ENCODE measurements around the gene GRHL3.

Gene GRHL3

DNA sequence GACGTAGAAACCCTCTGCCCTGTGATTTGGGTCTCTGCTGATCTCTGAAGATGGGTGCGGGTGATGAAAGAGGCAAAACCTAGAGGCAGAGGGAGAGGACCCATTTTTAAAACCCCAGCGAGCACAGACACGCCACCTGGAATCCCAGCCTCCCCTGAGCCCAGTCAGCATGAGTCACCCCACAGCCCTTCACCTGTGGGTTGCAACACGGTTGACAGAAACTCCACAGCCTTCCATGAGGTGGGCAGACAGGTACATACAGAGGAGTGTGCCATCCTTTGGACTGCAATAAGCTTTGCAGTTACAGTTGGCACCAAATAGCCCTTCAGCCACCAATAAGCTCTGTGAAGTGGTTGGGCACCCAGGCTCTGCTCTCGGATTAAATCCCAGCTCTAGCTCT, 2.1 kb upstream of the GRHL3 start:
- in situ Hi-C loops (cut with MboI; ENCODE audit: low sequenced_read_pairs) = no loop called here

DNA sequence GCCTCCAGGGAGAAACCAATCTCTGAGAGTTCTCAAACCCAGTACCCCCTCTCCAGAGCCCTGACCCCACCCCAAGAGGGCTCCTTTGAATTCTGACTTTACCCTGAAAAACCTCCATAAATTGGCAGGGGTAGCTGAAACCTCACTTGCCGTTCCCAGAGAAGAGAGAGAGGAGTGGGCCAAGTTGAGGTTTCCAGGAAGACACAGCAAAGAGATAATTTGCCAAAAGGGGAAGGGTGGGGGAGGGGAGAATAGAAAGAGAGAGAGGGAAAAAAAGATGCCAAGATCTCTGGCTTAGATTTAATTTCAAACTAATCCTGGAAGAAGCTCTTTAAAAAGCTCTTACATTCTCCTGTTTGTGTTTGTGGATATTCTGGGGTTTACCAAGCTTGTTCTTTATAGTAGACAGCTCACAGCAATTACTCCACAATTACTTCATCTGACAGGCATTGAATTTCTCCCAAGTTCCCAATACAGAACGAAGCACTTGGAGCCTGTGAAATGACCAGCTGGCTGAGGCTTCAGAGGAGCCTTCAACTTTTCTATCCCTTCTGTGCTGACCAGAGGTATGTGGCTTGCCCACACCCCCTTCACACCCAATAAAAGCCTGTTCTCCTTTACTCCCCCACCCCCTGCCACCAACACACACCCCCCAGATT, 1.1 kb upstream of the GRHL3 start:
- in situ Hi-C loops (cut with MboI; ENCODE audit: low sequenced_read_pairs) = no loop called here

DNA sequence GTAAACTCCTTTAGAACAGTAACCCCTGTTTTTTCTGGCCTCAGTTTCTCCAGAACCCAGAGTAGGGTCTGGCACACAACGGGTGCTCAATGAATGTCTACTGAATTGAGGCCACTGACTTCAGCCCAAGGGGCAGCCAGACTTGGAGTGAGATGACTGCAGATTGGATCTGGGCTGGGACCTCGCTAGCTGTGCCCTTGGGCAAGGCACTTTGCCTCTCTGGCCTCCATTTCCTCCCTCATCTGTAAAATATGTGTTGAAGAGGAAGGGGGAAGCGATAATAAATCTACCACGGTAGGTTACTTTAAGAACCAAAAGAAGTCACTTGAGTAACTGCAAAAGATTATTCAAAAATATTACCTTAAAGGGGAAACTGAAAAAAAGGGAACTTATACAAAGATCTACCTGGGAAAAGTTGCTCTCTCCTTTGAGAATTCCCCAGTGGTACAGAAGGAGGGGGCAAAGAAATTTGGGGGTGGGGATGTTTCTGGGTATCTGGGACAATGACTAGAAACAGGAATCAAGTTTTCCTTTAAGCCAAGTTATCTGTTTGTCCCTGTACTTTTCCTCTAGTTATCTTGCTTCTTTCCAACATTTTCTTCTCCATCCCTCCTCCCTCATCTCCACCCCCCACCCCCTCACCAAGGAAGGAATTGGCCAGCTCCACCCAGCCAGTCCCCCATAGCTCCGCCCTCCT, 394 bp upstream of the GRHL3 start:
- in situ Hi-C loops (cut with MboI; ENCODE audit: low sequenced_read_pairs) = no loop called here

DNA sequence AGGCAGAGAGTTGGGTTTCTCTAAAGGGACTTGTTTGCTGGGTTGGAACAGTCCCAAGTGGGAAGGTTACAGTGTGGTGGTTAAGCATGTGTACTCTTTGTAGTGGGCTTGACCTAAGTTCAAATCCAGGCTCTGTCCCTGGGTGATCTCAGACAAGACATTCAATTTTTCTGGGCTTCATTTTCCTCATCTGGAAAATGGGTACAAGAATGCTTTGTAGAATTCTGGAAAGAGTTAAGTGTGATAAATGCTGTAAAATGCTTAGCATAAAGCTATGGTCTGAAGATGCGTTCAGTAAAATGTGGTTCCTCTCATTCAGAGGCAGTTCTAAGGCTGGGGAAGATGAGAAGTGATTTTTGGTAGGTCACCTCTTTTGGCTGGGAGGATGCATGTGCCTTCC, 805 bp downstream of the GRHL3 start:
- in situ Hi-C loops (cut with MboI; ENCODE audit: low sequenced_read_pairs) = no loop called here

DNA sequence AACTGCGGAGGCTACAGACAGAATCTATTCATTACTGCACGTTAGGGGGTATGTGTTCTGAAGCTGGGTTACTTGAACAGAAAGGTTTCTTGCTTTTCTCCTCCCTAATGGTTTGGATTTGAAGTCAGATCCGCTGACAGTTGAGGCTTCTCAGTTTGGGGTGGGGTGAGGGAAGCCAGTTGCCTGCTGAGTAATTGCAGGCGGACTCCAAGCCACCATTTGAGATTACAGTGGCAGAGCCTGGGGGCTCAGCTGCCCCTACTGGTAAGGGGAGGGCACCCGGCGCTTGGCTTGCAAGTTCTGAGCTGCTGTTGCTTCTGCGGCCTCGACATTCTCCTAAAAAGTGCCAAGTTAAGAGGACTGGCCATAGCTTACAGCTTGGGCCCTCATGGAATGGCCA, 2.0 kb downstream of the GRHL3 start:
- in situ Hi-C loops (cut with MboI; ENCODE audit: low sequenced_read_pairs) = no loop called here

DNA sequence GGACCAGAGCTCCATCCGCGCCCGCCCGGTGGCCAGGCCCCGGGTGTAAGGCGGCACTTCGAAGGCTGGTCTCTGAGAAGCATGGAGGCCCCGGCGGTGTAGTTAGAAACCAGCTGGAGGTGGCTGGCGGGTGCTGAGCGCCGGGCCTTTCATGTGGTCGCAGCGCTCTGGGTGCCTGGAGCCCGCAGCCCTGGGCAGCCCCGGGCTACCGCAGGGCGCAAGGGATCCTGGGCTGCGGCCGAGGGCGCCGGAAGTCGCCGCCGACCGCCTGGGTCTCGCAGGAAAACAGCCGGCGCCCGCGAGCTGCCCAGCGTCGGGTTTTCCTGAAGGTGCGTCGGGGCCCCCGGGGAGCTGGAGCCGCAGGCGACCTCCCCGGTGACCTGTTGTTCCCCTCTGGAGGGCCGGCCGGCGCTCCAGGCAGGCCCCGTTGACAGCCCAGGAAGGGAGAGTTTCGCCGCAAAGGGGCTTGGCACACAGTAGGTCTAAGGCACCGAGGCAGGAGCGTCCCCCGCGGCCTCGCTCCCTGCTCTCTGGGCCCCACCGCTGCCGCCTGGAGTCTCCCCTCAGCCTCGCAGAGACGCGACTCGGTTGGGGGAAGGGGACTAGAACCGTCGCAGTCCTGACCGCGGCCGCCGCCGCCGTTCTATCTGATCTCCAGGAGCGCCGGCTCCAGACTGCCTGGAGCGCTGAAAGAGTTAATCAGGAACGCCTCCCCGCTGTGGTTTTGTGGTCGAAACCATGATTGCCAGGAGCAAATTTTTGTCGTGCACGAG, 2.7 kb downstream of the GRHL3 start:
- in situ Hi-C loops (cut with MboI; ENCODE audit: low sequenced_read_pairs) = no loop called here

DNA sequence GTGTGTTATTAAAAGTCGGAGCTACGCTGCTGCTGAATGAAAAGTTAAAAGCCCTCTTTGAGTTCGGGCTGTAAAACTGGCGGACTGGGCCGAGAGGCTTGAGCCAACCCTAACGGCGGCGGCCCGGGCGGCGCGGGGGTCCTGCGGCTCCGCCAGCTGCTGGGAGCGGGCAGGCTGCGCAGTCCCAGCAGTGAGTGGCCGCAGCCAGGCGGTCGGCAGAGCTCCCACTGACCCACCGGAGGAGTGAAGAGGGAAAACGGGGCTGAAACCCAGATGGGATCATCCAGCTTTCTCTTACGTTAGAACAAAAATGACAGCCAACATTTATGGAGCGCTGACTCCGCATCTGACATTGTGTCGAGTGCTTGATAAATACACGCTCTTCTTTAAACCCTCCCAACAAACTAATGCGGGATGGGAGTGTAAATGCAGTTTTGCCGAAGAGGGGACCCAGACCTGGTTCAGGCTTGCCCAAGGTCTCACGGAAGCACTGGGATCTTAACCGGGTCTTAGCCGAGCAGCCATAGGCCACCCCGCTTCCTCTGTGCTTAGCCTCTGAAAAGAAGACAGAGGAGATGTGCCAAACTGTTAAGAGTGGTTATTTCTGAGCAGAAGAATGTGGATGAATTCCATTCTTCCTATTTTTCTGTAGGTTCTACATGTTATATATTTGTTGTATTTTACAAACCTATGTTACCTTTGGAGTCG, 3.5 kb downstream of the GRHL3 start:
- in situ Hi-C loops (cut with MboI; ENCODE audit: low sequenced_read_pairs) = no loop called here

DNA sequence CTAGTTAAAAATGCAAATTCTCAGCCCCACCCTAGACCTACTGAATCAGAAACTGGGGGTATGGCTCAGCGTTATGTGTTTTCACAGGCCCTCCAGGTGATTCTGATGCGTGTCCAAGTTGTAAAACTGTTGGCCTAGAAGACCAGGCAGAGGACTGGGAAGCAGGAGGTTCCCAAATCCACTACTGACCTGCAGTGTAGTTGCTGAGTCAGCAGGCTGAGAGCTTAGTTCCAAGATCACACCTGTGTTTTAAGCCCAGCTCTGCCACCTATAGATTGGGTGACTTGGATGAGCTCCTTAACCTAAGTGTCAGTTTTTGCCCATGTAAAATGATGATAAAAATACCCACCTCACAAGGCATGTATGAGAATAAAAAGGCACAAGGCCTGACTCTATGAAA, 4.1 kb downstream of the GRHL3 start:
- in situ Hi-C loops (cut with MboI; ENCODE audit: low sequenced_read_pairs) = no loop called here

DNA sequence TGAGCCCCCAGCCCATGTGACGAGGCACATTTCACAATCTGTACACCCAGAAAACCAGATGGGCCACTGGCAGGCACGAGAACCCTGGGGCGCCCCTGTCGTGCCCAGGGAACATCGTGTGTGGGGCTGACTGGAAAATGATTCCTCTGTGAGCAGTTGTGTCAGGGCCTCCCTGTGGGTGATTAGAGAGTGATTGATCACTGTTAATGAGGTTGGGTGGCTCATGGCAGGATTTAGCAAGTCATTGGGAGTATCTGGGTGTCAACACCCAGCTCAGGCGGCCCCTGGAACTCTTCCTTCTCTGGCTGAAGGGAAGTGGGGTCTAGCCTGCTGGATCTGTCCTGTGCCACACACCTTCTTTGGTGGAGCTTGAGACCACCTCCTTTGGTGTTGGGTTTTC, 5.7 kb downstream of the GRHL3 start:
- in situ Hi-C loops (cut with MboI; ENCODE audit: low sequenced_read_pairs) = no loop called here

DNA sequence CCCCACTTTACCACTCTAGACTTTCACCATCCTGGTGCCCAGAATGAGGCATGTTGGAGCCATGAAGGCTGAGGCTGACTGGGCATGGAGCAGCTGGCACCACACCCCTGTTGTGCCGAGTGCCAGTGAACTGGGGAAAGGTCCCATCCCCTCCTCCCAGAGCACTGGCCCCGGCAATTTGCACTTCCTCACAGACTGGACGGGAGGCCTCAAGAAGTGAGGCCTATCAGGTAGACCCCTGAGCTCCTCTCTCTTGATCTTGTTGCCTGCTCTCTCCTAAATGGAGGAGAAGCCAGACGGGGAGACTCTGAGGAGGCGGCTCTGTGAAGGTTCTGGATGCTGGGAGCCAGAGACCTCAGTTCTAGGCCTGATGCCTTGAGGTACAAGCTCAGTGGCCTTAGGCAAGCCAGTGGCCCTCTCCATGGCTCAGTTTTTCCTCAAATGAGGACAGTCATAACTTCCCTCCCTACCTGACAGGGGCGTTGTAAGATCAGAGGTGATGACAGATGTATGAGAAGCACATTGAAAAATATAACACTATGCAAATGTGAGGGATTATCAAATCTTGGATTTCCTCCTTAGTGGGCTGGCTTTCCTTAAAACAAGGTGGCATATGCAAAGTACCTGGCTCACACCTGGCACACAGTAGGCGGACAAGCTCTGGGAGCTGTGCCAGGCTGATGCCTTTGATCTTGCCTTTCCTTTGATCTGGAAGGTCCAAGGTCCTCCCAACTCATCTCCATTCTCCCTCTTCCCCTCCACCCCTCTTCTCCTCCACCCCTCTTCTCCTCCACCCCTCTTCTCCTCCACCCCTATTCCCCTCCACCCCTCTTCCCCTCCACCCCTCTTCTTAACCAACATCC, 6.7 kb downstream of the GRHL3 start:
- in situ Hi-C loops (cut with MboI; ENCODE audit: low sequenced_read_pairs) = no loop called here

DNA sequence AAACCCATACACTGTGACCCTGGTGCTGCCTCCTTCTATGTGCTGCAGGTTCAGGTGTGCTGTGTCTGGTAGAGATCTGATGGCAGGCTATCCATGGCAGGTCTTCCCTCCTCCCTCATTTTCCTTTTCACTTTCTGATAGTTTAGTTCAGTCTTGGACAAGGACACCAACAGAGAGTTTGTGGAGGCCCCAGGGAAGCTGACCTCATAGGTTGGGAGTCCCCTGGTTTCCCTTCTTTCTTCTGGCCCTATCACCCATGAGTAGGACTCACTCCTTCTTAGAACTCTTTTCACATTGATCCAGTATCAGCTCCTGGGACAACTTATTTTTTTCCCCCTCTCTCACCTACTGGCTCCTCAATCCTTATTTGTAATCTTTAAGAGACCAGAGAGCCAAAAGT, 8.3 kb downstream of the GRHL3 start:
- in situ Hi-C loops (cut with MboI; ENCODE audit: low sequenced_read_pairs) = no loop called here

DNA sequence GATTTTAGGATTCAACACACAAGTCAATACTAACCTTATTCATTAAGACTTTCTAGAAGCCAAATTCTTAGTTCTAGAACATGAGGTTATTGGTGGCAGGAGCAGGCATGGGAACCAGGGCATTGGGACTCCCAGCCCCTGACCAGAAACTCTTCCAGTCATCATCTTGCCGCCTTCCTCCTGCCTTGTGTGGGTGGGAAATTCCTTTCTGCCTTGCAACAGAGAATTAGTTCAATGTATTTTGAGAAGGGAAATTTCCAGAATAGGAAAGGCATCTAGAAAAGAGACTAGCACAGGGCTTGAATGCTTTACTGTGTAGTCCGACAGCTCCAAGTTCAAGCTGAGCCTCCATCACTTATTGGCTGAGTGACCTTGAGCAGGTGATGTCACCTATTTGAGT, 8.7 kb downstream of the GRHL3 start:
- in situ Hi-C loops (cut with MboI; ENCODE audit: low sequenced_read_pairs) = no loop called here

DNA sequence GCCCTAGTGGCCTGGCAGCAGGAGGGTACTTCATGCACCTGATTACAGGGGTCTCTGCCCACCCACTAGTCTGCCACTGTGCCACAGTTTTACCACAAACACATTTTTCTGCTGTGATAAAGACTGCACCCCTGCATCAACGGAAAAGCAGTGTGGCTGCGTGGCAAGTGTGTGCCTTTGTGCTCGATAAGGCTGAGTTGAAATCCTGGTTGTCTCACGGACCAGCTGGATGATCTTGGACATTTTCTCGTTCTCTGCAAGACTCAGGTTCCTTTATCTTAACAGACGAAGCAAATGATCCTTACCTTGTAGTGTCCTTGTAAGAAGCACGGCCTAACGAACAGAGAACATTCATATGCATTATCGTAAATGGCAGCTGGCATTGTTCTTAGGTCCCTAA, 10.2 kb downstream of the GRHL3 start:
- in situ Hi-C loops (cut with MboI; ENCODE audit: low sequenced_read_pairs) = no loop called here

DNA sequence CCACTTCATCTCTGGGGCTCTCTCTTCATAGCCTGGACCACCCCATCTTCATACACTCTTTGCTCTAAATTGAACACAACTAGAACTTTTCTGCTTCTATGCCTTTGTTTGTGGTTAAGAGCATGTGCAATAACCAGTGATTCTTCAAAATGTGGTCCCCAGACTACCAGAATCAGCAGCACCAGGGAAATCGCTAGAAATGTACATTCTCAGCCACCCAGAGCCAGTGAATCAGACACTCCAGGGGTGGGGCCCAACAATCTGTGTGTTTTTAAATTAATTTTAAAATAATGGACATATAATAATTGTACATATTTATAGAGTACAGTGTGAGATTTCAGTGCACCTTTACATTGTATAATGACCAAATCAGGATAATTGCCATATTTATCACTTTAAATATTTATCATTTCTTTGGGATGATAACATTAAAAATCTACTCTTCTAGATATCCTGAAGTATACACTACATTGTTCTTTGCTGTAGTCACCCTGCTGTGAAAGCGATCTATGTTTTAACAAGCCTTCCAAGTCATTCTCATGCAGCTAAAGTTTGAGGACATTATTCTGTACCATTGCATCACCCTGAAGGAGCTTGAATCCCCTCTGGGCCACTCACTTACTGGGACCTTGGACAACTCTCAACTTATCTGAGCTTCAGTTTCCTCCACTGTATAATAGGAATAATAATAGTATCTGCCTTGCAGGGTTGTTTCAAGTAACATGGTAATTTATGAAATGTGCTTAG, 10.8 kb downstream of the GRHL3 start:
- in situ Hi-C loops (cut with MboI; ENCODE audit: low sequenced_read_pairs) = no loop called here

DNA sequence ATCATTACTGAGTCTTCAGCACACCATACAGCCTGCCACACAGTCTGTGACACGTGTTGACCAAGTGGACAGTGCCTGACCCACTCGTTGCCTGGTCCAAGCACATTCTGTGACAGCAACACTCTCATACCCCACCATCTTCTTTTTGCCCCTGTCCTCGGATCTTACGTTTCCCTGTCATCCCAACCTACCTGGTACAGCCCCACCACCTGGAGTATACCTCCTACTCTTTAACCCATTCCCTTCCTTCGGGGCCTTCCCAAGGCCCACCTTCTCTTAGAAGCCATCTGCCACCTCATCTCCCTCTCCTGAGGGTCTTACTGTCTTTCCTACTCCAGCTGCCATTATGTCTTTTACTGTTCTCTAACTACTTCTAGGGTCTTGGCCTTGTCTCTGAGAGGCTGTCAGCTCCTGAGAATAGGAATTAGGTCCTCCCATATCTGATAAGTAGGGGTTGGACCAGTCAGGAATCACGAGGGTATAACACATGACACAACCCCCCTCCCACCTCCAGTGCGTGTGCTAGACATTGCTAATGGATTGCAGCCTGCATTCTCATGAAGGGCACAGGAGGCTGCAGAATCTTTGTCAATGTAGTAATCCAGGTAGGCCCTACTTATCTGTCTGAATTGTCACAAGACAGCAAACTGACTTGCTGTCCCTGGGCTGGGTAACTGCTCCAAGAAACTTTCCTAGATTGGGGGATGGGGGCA, 13.0 kb downstream of the GRHL3 start:
- in situ Hi-C loops (cut with MboI; ENCODE audit: low sequenced_read_pairs) = no loop called here

DNA sequence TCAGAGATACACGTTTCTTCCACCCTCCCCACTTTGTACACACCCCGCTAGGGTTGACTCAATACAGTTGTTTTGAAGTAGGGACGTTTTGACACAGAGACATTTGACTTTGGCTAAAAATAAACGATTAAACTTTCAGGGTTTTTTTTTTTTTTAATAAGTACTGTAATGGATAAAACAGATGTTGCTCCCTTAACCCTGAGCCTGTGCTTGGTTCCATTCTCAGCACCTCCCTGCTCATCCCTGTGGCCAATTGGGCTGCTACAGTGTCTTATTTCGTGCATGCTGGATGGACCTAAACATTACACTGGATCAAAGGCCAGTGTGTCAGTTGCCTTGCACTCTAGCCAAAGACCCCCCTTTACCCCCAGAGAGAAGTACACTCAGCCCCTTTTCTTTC, 16.9 kb downstream of the GRHL3 start:
- in situ Hi-C loops (cut with MboI; ENCODE audit: low sequenced_read_pairs) = no loop called here

DNA sequence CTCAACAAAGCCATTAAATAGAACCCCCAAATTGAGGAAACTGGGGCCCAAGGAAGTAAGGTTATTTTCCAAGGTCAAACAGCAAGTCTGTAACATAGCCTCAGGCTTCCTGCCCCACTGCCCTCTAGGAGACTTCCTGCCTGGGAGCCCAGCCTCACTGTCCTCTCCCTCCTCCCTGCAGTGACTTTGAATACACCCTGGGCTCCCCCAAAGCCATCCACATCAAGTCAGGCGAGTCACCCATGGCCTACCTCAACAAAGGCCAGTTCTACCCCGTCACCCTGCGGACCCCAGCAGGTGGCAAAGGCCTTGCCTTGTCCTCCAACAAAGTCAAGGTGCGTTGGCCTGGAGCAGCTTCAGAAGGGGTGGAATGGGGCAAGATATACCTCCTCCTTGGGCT, 18.3 kb downstream of the GRHL3 start:
- in situ Hi-C loops (cut with MboI; ENCODE audit: low sequenced_read_pairs) = no loop called here

DNA sequence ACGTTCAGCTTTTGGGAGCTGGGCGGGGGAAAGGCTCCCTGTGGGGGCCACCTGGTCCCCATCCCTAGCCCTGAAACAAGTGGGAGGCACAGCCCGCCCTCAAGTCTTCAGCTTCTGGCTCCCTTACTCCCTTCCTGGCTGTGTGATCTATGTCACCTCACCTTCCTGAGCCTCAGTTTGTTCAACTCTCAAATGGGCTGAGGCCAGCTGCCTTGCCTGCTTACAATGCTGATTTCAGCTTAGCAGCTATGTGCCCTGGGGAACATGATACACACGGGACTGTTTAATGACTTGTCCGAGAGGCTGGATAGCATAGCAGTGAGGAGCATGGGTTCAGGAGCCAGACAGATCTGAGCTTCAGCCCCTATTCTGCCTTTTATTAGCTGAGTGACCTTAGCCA, 19.3 kb downstream of the GRHL3 start:
- in situ Hi-C loops (cut with MboI; ENCODE audit: low sequenced_read_pairs) = no loop called here

DNA sequence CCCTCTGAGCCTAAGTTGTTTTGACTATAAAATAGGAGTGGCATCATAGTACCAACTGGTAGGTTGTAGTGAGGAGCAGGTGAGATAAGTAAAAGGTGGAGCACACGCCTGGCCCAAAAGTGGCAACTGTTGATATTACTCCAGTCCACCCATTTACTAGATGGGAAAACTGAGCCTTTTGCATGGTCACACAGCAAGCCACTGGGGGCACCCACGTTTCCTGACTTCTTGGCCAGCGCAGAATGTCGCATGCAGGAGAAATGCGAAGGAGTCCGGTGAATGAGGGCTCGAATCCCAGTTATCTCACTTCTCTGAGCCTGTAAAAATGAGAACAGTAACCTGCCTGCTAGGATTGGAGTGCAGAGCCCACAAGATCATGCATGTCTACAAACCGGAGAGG, 20.8 kb downstream of the GRHL3 start:
- in situ Hi-C loops (cut with MboI; ENCODE audit: low sequenced_read_pairs) = no loop called here

Measured in HL-60/S4 treated with phorbol 12-myristate 13-acetate at 8.2 ng/mL for 4 days and 3 days (cell line).